GM19372 (cell line): ENCODE results near the gene SIPA1L3.

Experiments
- ATAC-seq: cut with Tn5 transposase; IDR thresholded peaks from one replicate; pipeline ENCODE4 v1.9.1; 2021; ENCODE audit warnings: mild to moderate bottlenecking, low read depth, moderate library complexity; ENCODE audit not compliant: unreplicated experiment

Gene SIPA1L3

DNA sequence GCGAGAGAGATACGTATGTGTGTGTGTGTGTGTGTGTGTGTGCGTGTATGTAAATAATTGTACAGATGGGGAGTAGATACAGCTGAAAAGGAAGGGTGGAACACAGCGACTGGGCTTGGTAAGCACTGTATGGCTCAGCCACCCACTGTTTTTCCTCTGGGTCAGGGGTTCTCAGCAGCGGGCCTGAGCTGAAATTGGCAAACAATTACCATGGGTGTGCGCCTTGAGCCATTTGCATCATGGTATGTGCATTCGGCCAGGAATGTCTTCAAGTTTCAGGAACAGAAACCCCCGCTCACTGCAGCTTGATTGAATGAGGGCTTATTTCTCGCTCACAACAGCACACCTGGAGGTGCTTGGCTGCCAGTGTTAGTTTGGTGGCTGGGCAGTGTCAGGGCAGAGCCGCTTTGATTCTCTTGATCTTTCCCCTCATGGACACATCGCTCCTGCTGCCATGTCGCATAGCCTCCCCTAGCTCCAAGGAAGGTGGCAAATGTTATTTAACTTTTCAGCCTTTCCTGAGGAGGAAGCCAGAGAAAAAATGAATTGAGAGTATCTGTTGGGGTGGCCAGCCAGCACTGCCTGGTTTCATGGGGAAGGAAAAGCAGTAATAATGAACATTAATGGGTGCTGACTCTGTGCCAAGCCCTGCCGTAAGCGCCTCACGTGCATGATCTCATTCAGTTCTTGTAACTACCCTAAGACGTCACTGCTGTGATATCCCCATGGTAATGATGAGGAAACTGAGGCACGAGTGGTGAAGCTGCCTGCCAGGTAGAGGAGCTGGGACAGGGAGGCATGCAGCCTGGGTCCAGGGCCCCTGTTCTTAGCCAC is 126.9 kb downstream of the SIPA1L3 start:
- ATAC-seq, result peak; percentile 72

GRCh38 chr19:38034492-38034860 is 127.5 kb downstream of the SIPA1L3 start:
- no peak for ATAC-seq

DNA sequence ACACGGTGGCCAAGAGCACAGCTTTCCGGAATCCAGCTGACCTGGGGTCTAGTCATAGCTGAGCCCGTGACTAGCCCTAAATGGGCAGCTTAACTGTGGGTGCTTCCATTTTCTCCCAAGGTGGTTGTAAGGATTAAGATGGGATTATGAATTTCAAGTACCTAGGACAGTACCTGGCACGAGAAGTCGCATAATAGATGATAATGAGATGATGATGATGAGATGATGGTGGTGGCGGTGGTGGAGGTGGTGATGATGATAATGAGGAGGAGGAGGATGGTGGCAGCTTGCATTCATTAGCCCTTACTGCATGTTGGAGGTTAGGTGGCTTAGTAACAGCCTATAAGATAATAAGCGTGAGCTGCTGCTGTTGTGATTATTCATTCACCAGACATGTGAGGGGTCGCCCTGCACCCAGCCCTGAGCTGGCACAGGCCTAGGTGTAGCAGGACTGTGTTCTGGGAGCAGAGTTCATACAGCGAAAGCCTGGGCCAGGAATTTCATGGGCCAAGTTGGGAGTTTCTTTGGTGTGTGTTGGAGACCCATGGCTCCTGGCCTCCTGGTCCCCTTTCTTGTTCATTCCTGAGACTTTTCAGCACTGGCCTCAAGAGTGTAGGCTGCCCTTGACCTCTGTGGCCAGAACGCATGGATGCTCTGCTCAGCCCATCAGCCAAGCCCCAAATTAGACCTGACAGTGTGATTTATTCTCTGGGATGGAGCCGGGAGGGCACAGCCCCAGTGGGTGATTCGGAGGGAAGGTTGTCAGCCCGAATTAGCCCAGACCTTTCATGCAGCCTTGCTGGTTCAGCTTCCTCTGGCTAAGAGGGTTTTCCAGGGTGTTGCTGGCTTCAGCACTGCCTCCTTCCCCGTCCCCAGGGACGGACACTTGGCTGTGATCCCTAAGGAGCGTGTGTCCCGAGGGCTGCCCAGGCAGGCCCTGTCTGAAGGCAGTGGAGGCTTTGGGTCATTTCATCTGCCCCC is 128.8 kb downstream of the SIPA1L3 start:
- ATAC-seq, result no peak

GRCh38 chr19:38036707-38037611 is 130.0 kb downstream of the SIPA1L3 start:
- ATAC-seq, result no peak

DNA sequence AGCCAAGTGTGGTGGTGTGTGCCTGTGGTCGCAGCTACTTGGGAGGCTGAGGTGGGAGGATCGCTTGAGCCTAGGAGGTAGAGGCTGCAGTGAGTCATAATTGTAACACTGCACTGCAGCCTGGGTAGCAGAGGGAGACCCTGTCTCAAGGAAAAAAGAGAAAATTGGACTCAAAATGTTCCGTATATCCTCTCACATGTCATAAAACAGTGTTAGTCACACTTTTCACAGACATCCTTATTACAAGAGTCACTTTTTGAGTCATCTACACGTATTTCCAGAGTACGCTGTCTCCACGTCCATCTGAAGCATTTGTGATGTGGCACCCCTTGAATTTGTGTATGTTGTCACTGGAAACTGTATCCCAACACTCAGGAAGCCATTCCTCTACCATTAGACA is 133.0 kb downstream of the SIPA1L3 start:
- ATAC-seq, result no peak

DNA sequence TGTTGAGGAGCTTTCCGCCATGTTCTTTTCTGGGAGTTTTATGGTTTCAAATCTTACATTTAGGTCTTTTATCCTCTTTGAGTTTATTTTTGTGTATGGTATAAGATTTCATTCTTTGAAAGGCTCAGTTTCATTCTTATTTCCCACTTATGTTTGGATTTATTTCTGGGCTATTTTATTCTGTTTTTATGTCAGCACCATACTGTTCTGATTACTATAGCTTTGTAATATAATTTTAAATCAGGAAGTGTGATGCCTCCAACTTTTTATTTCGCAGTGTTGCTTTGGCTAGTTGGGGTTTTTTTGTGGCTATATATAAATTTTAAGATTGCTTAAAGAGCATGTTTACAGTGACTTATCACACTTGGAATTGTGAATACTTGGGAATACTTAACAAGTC is 135.1 kb downstream of the SIPA1L3 start:
- ATAC-seq, result no peak

DNA sequence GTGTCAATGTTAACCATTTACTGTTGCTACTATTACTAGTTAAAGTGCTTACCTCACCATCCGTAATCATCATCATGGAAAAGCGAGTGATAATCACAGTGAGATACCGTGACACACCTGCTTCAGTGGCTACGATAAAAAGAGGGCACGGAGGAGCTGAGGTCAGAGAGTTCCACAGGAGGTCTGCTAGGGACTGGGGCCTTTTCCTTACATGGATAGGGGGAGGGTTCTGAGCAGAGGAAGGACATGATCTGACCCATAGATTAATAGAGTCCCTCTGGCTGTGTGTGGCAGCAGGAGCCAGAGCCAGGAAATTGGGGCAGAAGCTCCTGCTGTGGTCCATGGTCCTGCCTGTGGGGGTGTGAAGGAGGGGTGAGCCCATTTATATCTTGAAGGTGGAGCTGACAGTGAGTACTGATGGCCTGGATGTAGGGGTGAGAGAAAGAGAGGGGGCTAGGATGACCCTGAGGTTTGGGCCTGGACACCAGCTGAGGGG is 136.7 kb downstream of the SIPA1L3 start:
- ATAC-seq, result no peak

DNA sequence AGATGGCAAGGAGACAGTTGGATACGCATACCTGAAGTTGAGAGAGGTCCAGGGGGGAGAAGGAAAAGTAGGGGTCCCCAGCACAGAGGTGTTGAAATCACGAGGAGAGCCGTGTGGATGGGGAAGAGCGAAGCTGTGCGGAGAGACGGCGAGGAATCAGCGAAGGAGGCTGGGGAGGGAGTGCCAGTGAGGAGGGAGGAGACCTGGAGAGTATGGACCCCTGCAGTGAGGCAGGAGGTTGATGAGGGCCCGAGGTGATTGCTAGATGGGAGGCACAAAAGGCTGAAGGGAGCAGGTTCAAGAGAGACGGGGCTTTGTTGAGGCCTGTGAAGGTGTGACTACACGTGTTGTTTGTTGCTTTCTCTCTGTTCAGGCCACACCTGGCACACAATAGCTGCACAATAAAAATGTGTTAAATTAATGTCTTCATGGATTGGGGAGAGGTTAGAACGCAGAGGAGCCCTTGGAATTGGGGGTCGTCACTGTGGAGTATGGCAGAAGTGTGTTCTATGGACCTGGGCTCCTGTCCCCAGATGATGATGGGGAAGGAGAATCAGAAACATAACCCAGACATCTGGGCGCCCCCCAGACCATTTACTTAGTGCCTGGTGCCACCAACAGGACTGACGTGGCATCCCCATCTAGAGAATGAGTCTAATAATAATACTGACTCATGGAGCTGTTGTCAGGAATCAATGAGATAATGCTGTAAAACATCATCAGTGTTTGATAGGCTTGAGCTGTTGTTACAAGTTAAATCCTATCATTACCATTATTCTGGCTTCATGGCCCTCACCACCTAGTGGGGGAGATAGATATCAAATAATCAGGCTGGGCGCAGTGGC is 137.5 kb downstream of the SIPA1L3 start:
- ATAC-seq, result no peak

GRCh38 chr19:38045554-38046253 is 138.7 kb downstream of the SIPA1L3 start:
- no peak for ATAC-seq

- ATAC-seq, result no peak
Observed at GRCh38 chr19:38046254-38047048, 139.4 kb downstream of the SIPA1L3 start.

- ATAC-seq, result no peak
Observed at GRCh38 chr19:38047049-38047438, 140.0 kb downstream of the SIPA1L3 start.

GRCh38 chr19:38047641-38048040 is 140.6 kb downstream of the SIPA1L3 start:
- ATAC-seq, result no peak

DNA sequence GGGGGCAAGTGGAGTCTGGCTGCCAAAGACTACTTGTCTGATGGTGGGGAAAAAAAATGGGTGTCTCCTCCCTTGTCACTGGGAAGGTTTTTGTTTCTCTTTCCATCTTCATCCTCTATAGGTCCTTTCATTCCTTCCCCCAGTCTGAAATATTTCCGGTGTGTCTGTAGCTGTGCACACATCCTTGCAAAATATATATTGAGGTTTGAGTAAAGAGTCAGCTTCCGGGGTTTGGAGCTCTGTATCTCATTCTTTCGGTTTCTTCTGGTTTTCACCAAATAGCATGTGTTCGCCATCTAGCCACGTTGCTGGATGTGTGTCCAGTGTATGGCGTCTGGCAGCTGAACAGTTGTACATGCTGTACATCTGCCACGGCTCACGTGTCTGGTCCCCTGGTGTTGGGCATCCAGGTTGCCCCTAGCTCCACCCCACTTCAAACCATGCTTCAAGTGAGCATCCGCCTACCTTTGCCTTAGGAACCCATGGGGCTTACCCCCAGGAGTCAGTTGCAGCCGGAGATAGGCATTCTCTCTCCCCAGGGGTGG is 142.2 kb downstream of the SIPA1L3 start:
- ATAC-seq, result peak; percentile 36

GRCh38 chr19:38055010-38055409 is 148.0 kb downstream of the SIPA1L3 start:
- no peak for ATAC-seq

- ATAC-seq, result no peak
Observed at GRCh38 chr19:38055655-38056521, 148.9 kb downstream of the SIPA1L3 start.

GRCh38 chr19:38056646-38057045 is 149.6 kb downstream of the SIPA1L3 start:
- no peak for ATAC-seq
